Testis (tissue), 2 donors: ENCODE results near the gene TBATA.

ENCODE experiments used
- CTCF ChIP-seq, 3 experiments: fragments of 450-650 bp in 2 of 3; fragments of 200-600 bp in 1 of 3; sonication (generic) in 1 of 3; IDR thresholded peaks; one replicate each; pipeline ENCODE4 v1.5.1; 2016 to 2019; ENCODE audit warnings: antibody characterized with exemption in 3 of 3, mild to moderate bottlenecking in 2 of 3, moderate library complexity in 1 of 3
- POLR2A ChIP-seq: fragments of 450-650 bp; IDR thresholded peaks from one replicate; pipeline ENCODE4 v1.6.1; 2017; ENCODE audit warnings: antibody characterized with exemption, mild to moderate bottlenecking, moderate library complexity

DNA sequence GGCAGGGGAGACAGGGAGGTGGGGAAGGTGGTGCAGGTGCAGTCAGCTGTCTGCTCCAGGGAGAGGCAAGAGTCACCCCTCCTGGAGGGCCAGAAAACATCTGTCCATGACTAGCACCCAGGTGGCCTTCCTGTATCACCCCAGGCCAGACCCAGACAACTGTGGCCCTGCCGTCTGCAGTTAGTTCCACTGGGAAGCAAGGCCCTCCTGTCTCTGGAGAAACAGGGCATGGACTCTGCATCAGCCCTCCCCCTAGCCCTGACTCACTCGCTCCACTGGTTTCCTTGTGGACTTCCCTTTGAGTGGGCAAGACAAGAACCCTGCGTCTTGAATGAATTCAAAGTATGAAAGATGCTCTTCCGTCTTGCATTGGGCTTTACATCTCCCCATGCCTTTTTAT is 12.6 kb downstream of the TBATA start:
- no peak for TF ChIP-seq POLR2A
- TF ChIP-seq CTCF (IDR thresholded peaks at IDR 0.05) = no peak
